Hepatocyte (in vitro differentiated cells): Measurements from ENCODE around the gene GNA14. TPM values are rescaled to one million over a fixed set of nuclear protein-coding genes. Genes with fewer than 3 reads are reported as not detected.

Experiments used
- DNase-seq: peaks from one replicate; pipeline ENCODE4 v3.0.0-alpha.2; 2016; ENCODE audit warnings: low spot score
- H2AFZ ChIP-seq: fragments of 200-600 bp; sonication (generic); 2 replicates; pipeline ENCODE4 v1.6.0; 2016; ENCODE audit warnings: antibody characterized with exemption, mild to moderate bottlenecking
- H3K27ac ChIP-seq: fragments of 200-600 bp; sonication (generic); 2 replicates; pipeline ENCODE4 v1.5.1; 2016; ENCODE audit warnings: mild to moderate bottlenecking
- H3K27me3 ChIP-seq: fragments of 200-600 bp; sonication (generic); 2 replicates; pipeline ENCODE4 v1.6.1; 2016
- H3K36me3 ChIP-seq: fragments of 200-600 bp; sonication (generic); replicated peaks from 2 replicates; pipeline ENCODE4 v1.5.1; 2016; ENCODE audit warnings: low read depth; ENCODE audit not compliant: insufficient read depth
- H3K4me1 ChIP-seq: fragments of 200-600 bp; sonication (generic); 2 replicates; pipeline ENCODE4 v1.5.1; 2016; ENCODE audit warnings: mild to moderate bottlenecking, moderate library complexity; ENCODE audit not compliant: insufficient read depth
- H3K4me2 ChIP-seq: fragments of 200-600 bp; sonication (generic); 2 replicates; pipeline ENCODE4 v1.6.0; 2016
- H3K4me3 ChIP-seq: fragments of 200-600 bp; sonication (generic); 2 replicates; pipeline ENCODE4 v1.5.1; 2016; ENCODE audit warnings: mild to moderate bottlenecking
- H3K79me2 ChIP-seq: fragments of 200-600 bp; sonication (generic); 2 replicates; pipeline ENCODE4 v1.6.0; 2017; ENCODE audit warnings: mild to moderate bottlenecking
- H3K9me2 ChIP-seq: fragments of 200-600 bp; sonication (generic); replicated peaks from 2 replicates; pipeline ENCODE4 v1.6.0; 2017; ENCODE audit warnings: mild to moderate bottlenecking; ENCODE audit not compliant: insufficient read depth
- H3K9me3 ChIP-seq: fragments of 200-600 bp; sonication (generic); 2 replicates; pipeline ENCODE4 v1.5.1; 2016; ENCODE audit warnings: low read depth, mild to moderate bottlenecking
- H4K20me1 ChIP-seq: fragments of 200-600 bp; sonication (generic); 2 replicates; pipeline ENCODE4 v1.6.0; 2016; ENCODE audit warnings: mild to moderate bottlenecking; ENCODE audit not compliant: insufficient read depth, poor library complexity, severe bottlenecking
- CTCF ChIP-seq: fragments of 200-600 bp; sonication (generic); IDR thresholded peaks from 2 replicates; pipeline ENCODE4 v1.5.1; 2016; ENCODE audit warnings: antibody characterized with exemption, mild to moderate bottlenecking; ENCODE audit not compliant: poor library complexity
- EZH2 ChIP-seq: fragments of 200-600 bp; sonication (generic); IDR thresholded peaks from 2 replicates; pipeline ENCODE4 v1.6.1; 2016; ENCODE audit warnings: antibody characterized with exemption, mild to moderate bottlenecking, borderline replicate concordance
- EZH2phosphoT487 ChIP-seq: fragments of 200-600 bp; sonication (generic); IDR thresholded peaks from one replicate; pipeline ENCODE4 v1.6.1; 2018; ENCODE audit warnings: antibody characterized with exemption, mild to moderate bottlenecking, low read depth, moderate library complexity; ENCODE audit not compliant: unreplicated experiment, severe bottlenecking
- WGBS: methylation state at CpG from one replicate; pipeline ENCODE4 v1.1.6; 2016; ENCODE audit warnings: low lambda C conversion rate; ENCODE audit errors: missing lambda C conversion rate; 5-methylcytosine and 5-hydroxymethylcytosine counted together
- polyA plus RNA-seq: library from polyadenylated mRNA; unstranded; fragments of >200 nt; fragmentation: Nextera tagmentation; extraction: Ambion mirVana; gene quantifications from 2 replicates; pipeline ENCODE4 v1.2.1, GENCODE V29; 2016
- total RNA-seq: library from RNA; depleted of rRNA; stranded (reverse); fragments of >200 nt; gene quantifications from 2 replicates; pipeline ENCODE4 v1.2.3, GENCODE V29; 2014

Gene GNA14
- total and polyA plus RNA-seq, 2 experiments from 2014 or later = 1.2 to 3.1 TPM

- no peak overlapping the region for H2AFZ ChIP-seq
- no peak overlapping the region for H3K4me2 ChIP-seq
- H3K4me1 ChIP-seq = no peaks in the 10 kb centered on the region
- H3K4me3 ChIP-seq = no peak overlapping the region
- DNase-seq = no peak
- H3K27ac ChIP-seq = no peak overlapping the region
- no peaks in the 10 kb centered on the region for H3K79me2 ChIP-seq
- H4K20me1 ChIP-seq = no peaks in the 10 kb centered on the region
- no peaks in the 10 kb centered on the region for H3K9me3 ChIP-seq
- H3K36me3 ChIP-seq = no peaks in the 10 kb centered on the region
- WGBS = 66% methylated on average over 8 of the region's 8 CpGs
- no peaks in the 10 kb centered on the region for H3K27me3 ChIP-seq
- H3K9me2 ChIP-seq = no peaks in the 10 kb centered on the region
- TF ChIP-seq EZH2phosphoT487 (no peak), EZH2 (no peak), CTCF (no peak)
Measured at GRCh38 chr9:77595426-77596095, 52.6 kb downstream of the GNA14 start.

- Histone ChIP-seq H3K9me2 (no peaks in the 10 kb centered on the region), H3K79me2 (no peaks in the 10 kb centered on the region), H3K36me3 (no peaks in the 10 kb centered on the region), H2AFZ (no peak overlapping the region), H3K27ac (no peak overlapping the region), H3K9me3 (no peaks in the 10 kb centered on the region), H3K27me3 (no peaks in the 10 kb centered on the region), H4K20me1 (no peaks in the 10 kb centered on the region), H3K4me2 (no peak overlapping the region), H3K4me3 (no peak overlapping the region), H3K4me1 (peaks cover 2% of the 10 kb centered on the region)
- WGBS = 96% methylated on average over 3 of the region's 3 CpGs
- DNase-seq = no peak
- TF ChIP-seq EZH2phosphoT487 (no peak), EZH2 (no peak), CTCF (no peak)
Measured at GRCh38 chr9:77594963-77595362, 53.2 kb downstream of the GNA14 start.

DNA sequence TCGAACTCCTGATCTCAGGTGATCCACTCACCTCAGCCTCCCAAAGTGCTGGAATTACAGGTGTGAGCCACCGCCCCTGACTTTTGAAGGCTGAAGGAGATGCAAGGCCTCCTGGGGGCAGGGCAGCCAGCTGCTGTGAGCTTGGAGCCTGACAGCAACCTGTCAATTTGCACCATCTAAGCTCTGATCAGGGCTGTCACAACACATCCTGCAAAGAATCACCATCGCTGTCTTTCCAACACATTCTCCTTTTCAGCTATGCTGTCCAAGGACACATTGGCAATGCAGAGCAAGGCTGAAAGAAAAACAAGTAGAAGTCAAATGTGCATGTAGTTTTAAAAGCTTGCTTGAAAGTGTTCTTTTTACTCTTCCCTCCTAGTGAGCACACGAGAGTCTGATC, 54.6 kb downstream of the GNA14 start:
- Histone ChIP-seq H4K20me1 (no peaks in the 10 kb centered on the region), H3K4me2 (no peak overlapping the region), H3K4me1 (peaks cover 15% of the 10 kb centered on the region), H3K9me3 (no peaks in the 10 kb centered on the region), H3K36me3 (no peaks in the 10 kb centered on the region), H3K79me2 (no peaks in the 10 kb centered on the region), H3K27me3 (no peaks in the 10 kb centered on the region), H3K9me2 (no peaks in the 10 kb centered on the region), H3K4me3 (no peak overlapping the region), H3K27ac (no peak overlapping the region), H2AFZ (no peak overlapping the region)
- no peak for DNase-seq
- WGBS = 88% methylated on average over 4 of the region's 4 CpGs
- TF ChIP-seq EZH2 (no peak), EZH2phosphoT487 (no peak), CTCF (no peak)

DNA sequence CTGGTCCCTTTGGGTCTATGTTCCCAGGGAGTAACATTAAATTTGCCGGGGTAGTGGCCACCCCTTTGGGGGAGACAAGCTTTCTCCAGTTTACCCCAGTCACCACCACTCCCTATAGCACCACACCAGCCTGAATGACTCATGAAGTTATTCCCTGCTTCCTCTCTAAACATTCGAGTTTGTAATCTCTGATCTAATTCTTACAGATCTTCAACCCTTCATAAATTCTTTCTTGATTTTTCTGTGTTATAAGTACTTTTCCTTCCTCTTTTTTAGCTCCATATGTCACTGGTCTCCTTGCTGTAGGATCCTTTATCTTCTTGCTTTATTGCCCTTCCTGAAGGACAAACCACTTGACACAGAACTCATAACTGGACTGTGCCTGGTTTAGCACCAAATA, 55.6 kb downstream of the GNA14 start:
- Histone ChIP-seq H3K9me3 (no peaks in the 10 kb centered on the region), H3K27me3 (no peaks in the 10 kb centered on the region), H3K9me2 (no peaks in the 10 kb centered on the region), H3K27ac (no peak overlapping the region), H3K4me3 (no peak overlapping the region), H2AFZ (no peak overlapping the region), H3K79me2 (no peaks in the 10 kb centered on the region), H3K36me3 (no peaks in the 10 kb centered on the region), H3K4me1 (peaks cover 15% of the 10 kb centered on the region), H4K20me1 (no peaks in the 10 kb centered on the region), H3K4me2 (no peak overlapping the region)
- DNase-seq = no peak
- no peak for TF ChIP-seq CTCF
- TF ChIP-seq EZH2 = no peak
- no peak for TF ChIP-seq EZH2phosphoT487
- 66% methylated on average over 2 of the region's 2 CpGs for WGBS
